Vagina (tissue), 2 donors: Measurements from ENCODE around the gene HRCT1. TPM values are rescaled to one million over a fixed set of nuclear protein-coding genes. Genes with fewer than 3 reads are reported as not detected.
A peak's percentile ranks its signal among the peaks of the same experiment; 100 is the strongest.
"Not testable (repeated sequence)": the region's sequence is repeated elsewhere in the genome, so short reads cannot be mapped to it uniquely, and the experiment has no call there.

ENCODE experiments used
- DNase-seq, 2 donors: peaks; one replicate each; pipeline ENCODE4 v3.0.0-alpha.2; 2017; ENCODE audit errors: extremely low spot score in 2 of 2
- H3K27ac ChIP-seq: fragments of 200-600 bp; sonication (generic); one replicate; pipeline ENCODE4 v1.5.1; 2019
- H3K27me3 ChIP-seq: fragments of 200-600 bp; sonication (generic); one replicate; pipeline ENCODE4 v1.5.1; 2019
- H3K36me3 ChIP-seq, 2 donors: fragments of 200-600 bp; sonication (generic); one replicate each; pipeline ENCODE4 v1.5.1; 2017 to 2019
- H3K4me1 ChIP-seq: fragments of 200-600 bp; sonication (generic); one replicate; pipeline ENCODE4 v1.5.1; 2019
- H3K4me3 ChIP-seq, 2 donors: fragments of 200-600 bp; sonication (generic); 1 replicate in 1 of 2; 2 replicates in 1 of 2; pipeline ENCODE4 v1.5.1; 2016 to 2019
- H3K9me3 ChIP-seq: fragments of 200-600 bp; sonication (generic); one replicate; pipeline ENCODE4 v1.5.1; 2019
- POLR2A ChIP-seq, 2 donors: fragments of 450-650 bp; IDR thresholded peaks; one replicate each; pipeline ENCODE4 v1.6.1; 2017; ENCODE audit warnings: antibody characterized with exemption in 2 of 2, mild to moderate bottlenecking in 2 of 2, moderate library complexity in 2 of 2
- POLR2AphosphoS5 ChIP-seq, 2 donors: sonication (generic); formaldehyde crosslinking; IDR thresholded peaks; one replicate each; pipeline ENCODE4 v1.9.0; 2017; ENCODE audit warnings: antibody characterized with exemption in 2 of 2, mild to moderate bottlenecking in 2 of 2, low read depth in 1 of 2; ENCODE audit not compliant: insufficient read depth in 1 of 2
- intact Hi-C: fragments of 100-400 bp; cut with DNase I; formaldehyde crosslinking; loops from one replicate; pipeline ENCODE4 v1.15.1; 2023
- total RNA-seq: library from RNA; depleted of rRNA; stranded (reverse); fragments of >200 nt; gene quantifications from one replicate; pipeline ENCODE4 v1.2.3, GENCODE V29; 2016
- TF ChIP-seq, protein P1 (sequence below), 3 experiments: fragments of 450-650 bp in 2 of 3; fragments of 200-600 bp in 1 of 3; sonication (generic) in 1 of 3; IDR thresholded peaks; one replicate each; pipeline ENCODE4 v1.5.1; 2017 to 2019; ENCODE audit warnings: antibody characterized with exemption in 3 of 3, mild to moderate bottlenecking in 2 of 3, moderate library complexity in 2 of 3

Gene HRCT1
- total RNA-seq, 1 donor from 2014 or later: 5.4 TPM

DNA sequence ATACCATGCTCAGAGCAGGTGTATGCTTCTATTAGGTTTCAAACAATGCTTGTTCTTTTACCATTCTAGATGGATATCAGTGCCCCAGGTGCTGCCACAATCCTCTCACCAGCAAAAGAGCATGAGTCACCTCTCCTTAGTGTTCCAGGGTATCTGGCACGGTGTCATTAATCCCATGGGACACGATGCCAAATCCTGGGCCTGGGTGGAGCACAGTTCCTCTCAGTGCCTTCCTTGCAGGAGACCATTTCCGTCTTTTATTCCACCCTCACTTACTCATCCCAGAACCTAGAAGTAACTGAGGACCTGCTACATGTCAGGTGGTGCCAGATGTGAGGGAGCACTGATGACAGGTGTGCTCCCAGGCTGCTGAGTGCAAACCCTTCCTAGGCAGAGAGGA is 34.5 kb upstream of the HRCT1 start:
- Histone ChIP-seq H3K27me3 (no peaks in the 10 kb centered on the region), H3K36me3 (no peaks in the 10 kb centered on the region), H3K9me3 (no peaks in the 10 kb centered on the region), H3K4me3 (no peak overlapping the region), H3K4me1 (no peaks in the 10 kb centered on the region), H3K27ac (no peak overlapping the region)
- intact Hi-C loops: no loop called here
- DNase-seq: no peak
- TF ChIP-seq, protein P1, sequence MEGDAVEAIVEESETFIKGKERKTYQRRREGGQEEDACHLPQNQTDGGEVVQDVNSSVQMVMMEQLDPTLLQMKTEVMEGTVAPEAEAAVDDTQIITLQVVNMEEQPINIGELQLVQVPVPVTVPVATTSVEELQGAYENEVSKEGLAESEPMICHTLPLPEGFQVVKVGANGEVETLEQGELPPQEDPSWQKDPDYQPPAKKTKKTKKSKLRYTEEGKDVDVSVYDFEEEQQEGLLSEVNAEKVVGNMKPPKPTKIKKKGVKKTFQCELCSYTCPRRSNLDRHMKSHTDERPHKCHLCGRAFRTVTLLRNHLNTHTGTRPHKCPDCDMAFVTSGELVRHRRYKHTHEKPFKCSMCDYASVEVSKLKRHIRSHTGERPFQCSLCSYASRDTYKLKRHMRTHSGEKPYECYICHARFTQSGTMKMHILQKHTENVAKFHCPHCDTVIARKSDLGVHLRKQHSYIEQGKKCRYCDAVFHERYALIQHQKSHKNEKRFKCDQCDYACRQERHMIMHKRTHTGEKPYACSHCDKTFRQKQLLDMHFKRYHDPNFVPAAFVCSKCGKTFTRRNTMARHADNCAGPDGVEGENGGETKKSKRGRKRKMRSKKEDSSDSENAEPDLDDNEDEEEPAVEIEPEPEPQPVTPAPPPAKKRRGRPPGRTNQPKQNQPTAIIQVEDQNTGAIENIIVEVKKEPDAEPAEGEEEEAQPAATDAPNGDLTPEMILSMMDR (IDR thresholded peaks at IDR 0.05): no peak
- TF ChIP-seq POLR2AphosphoS5 (IDR thresholded peaks at IDR 0.05; ENCODE audit: insufficient read depth in 1 of 2, low read depth in 1 of 2) (no peak), POLR2A (IDR thresholded peaks at IDR 0.05) (no peak)

DNA sequence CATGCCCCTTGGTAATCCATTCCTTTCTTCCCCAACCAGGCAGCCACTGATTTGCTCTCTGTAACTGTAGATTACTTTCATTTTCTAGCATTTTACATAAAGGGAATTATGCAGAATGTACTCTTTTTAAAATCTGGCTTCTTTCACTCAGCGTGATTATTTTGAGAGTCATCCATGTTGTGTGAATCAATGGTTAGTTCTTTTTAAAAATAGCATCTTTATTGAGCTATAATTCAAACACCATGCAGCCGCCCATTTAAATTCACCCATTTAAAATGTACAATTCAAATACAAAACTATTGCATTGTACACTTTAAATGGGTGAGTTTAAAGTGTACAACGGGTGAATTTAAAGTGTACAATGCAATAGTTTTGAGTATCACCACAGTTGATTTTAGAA is 33.5 kb upstream of the HRCT1 start:
- Histone ChIP-seq H3K36me3 (no peaks in the 10 kb centered on the region), H3K27ac (no peak overlapping the region), H3K27me3 (no peaks in the 10 kb centered on the region), H3K4me3 (no peak overlapping the region), H3K9me3 (no peaks in the 10 kb centered on the region), H3K4me1 (no peaks in the 10 kb centered on the region)
- TF ChIP-seq POLR2A (IDR thresholded peaks at IDR 0.05) (no peak), POLR2AphosphoS5 (IDR thresholded peaks at IDR 0.05; ENCODE audit: insufficient read depth in 1 of 2, low read depth in 1 of 2) (no peak)
- TF ChIP-seq, protein P1 (IDR thresholded peaks at IDR 0.05): no peak
- intact Hi-C loops: no loop called here
- no peak for DNase-seq

DNA sequence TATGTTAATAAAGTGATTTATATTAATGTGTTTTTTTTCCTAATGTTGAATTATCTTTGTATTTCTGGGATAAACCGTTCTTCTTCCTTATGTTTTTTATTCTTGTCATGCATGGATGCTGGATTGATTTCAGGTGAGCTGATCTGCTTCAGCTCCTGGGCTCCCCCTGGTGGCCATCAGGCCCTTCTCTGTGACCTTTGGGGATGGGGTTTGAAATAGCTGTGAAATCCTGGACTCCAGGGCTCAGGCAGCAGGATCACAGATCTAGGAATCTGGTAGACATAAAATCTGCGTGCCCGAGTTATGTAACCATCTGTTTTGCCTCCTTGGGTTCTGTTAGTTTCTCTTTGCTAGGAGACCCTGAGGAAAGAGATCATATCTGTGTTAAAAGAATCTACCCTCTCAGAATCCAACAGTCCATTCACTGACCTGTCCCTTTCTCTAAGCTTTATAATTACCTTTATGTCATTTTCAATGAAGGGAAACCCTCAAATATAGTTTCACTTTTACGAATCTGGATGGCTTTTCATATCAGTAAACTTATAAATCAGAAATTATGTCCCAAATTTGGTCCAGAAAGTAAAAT is 23.6 kb upstream of the HRCT1 start:
- peak in 1 of 2 donors; percentile 70 for TF ChIP-seq POLR2AphosphoS5 (IDR thresholded peaks at IDR 0.05; ENCODE audit: insufficient read depth in 1 of 2, low read depth in 1 of 2)
- TF ChIP-seq, protein P1 (IDR thresholded peaks at IDR 0.05): peak; percentile 94 to 95 (median 94)
- TF ChIP-seq POLR2A (IDR thresholded peaks at IDR 0.05): no peak
- Histone ChIP-seq H3K36me3 (no peaks in the 10 kb centered on the region), H3K27me3 (no peaks in the 10 kb centered on the region), H3K4me3 (no peak overlapping the region), H3K9me3 (no peaks in the 10 kb centered on the region), H3K27ac (no peak overlapping the region), H3K4me1 (no peaks in the 10 kb centered on the region)
- intact Hi-C loops: loop anchor here (5.0 kb wide), 1 partner anchor 90 kb away; the partner anchor contains the start of gene NPR2
- DNase-seq: no peak

DNA sequence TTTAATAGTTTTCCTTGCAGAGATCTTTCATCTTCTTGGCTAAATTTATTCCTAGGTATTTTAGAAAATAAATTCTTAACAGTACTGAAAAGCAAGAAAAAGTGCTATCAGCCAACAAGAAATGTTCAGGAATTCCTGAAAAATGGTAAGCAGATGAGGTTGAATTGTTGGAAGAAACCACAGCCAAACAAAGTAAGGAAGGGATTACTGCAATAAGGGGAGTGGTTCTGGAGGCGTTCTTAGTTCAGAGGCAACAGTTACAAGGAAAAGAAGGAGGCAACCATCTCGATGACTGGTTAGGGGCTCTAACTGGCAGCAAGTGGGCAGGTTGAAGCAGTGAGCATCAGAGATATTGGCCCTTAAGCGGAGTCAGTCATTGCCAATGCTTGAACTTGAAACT is 23.0 kb upstream of the HRCT1 start:
- Histone ChIP-seq H3K36me3 (no peaks in the 10 kb centered on the region), H3K9me3 (no peaks in the 10 kb centered on the region), H3K4me3 (no peak overlapping the region), H3K27ac (no peak overlapping the region), H3K4me1 (no peaks in the 10 kb centered on the region), H3K27me3 (no peaks in the 10 kb centered on the region)
- intact Hi-C loops: loop anchor here (5.0 kb wide), 1 partner anchor 91 kb away; the partner anchor contains the start of gene NPR2
- no peak for DNase-seq
- TF ChIP-seq, protein P1 (IDR thresholded peaks at IDR 0.05): no peak
- no peak for TF ChIP-seq POLR2AphosphoS5 (IDR thresholded peaks at IDR 0.05; ENCODE audit: insufficient read depth in 1 of 2, low read depth in 1 of 2)
- no peak for TF ChIP-seq POLR2A (IDR thresholded peaks at IDR 0.05)

DNA sequence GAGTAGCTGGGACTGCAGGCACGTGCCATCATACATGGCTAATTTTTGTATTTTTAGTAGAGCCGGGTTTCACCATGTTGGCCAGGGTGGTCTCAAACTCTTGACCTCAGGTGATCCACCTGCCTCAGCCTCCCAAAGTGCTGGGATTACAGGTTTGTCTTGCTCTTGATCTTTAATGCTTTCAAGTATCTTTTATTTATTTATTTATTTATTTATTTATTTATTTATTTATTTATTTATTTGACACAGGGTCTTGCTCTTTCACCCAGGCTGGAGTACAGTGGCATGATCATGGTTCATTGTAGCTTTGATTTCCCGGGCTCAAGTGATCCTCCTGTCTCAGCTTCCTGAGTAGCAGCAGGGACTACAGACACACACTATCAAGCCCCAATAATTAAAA is 21.1 kb upstream of the HRCT1 start:
- DNase-seq, H3K4me1 ChIP-seq, H3K36me3 ChIP-seq, H3K9me3 ChIP-seq, H3K4me3 ChIP-seq, H3K27ac ChIP-seq, H3K27me3 ChIP-seq: not testable (repeated sequence)
- intact Hi-C loops: loop anchor here (5.0 kb wide), 1 partner anchor 93 kb away; the partner anchor contains the start of gene NPR2
